Cardiac muscle cell (in vitro differentiated cells and primary cell): ENCODE data around the gene SPATA16. TPM values are rescaled to one million over a fixed set of nuclear protein-coding genes. Genes with fewer than 3 reads are reported as not detected.

Experiments used
- DNase-seq, 2 donors: peaks; one replicate each; pipeline versions ENCODE4 v3.0.0 to v3.0.0-alpha.2; 2010 to 2017; ENCODE audit warnings: low read depth in 1 of 2, low spot score in 1 of 2
- H3K27ac ChIP-seq: fragments of 200-600 bp; sonication (generic); 2 replicates; pipeline ENCODE4 v1.5.1; 2016
- H3K27me3 ChIP-seq: fragments of 200-600 bp; sonication (generic); 2 replicates; pipeline ENCODE4 v1.6.0; 2016; ENCODE audit warnings: control low read depth
- H3K36me3 ChIP-seq: fragments of 200-600 bp; sonication (generic); 2 replicates; pipeline ENCODE4 v1.5.1; 2016; ENCODE audit warnings: control low read depth
- H3K4me1 ChIP-seq: fragments of 200-600 bp; sonication (generic); 2 replicates; pipeline ENCODE4 v1.8.1; 2017; ENCODE audit warnings: low read depth, mild to moderate bottlenecking, mixed run types
- H3K4me3 ChIP-seq: fragments of 200-600 bp; sonication (generic); 2 replicates; pipeline ENCODE4 v1.5.1; 2016; ENCODE audit warnings: mild to moderate bottlenecking
- H3K9me3 ChIP-seq: fragments of 200-600 bp; sonication (generic); 2 replicates; pipeline ENCODE4 v1.5.1; 2017; ENCODE audit warnings: low read depth, mild to moderate bottlenecking, control low read depth
- CTCF ChIP-seq: IDR thresholded peaks from 2 replicates; pipeline ENCODE4 v1.5.1; 2012; ENCODE audit warnings: low read depth, mild to moderate bottlenecking, low read length
- polyA plus RNA-seq: library from polyadenylated mRNA; unstranded; fragments of >200 nt; fragmentation: Nextera tagmentation; extraction: Ambion mirVana; gene quantifications from 2 replicates; pipeline ENCODE4 v1.2.1, GENCODE V29; 2016
- total RNA-seq: library from RNA; depleted of rRNA; stranded (reverse); fragments of >200 nt; gene quantifications from 2 replicates; pipeline ENCODE4 v1.2.3, GENCODE V29; 2016

The SPATA16 gene
- total and polyA plus RNA-seq, 2 experiments from 2014 or later: not detected

GRCh38 chr3:173043757-173044156 lies 97.3 kb downstream of the SPATA16 start:
- TF ChIP-seq CTCF: no peak

GRCh38 chr3:173038484-173038871 lies 102.6 kb downstream of the SPATA16 start:
- H3K27me3 ChIP-seq: no peaks in the 10 kb centered on the region
- no peaks in the 10 kb centered on the region for H3K9me3 ChIP-seq
- DNase-seq: no peak
- TF ChIP-seq CTCF: no peak
- peaks cover 10% of the 10 kb centered on the region for H3K4me1 ChIP-seq
- H3K27ac ChIP-seq: no peak overlapping the region
- H3K4me3 ChIP-seq: no peak overlapping the region
- H3K36me3 ChIP-seq: no peaks in the 10 kb centered on the region

More at GRCh38 chr3:173043757-173044156, 97.3 kb downstream of the SPATA16 start:
- no peaks in the 10 kb centered on the region for H3K9me3 ChIP-seq
- no peaks in the 10 kb centered on the region for H3K36me3 ChIP-seq
- H3K4me3 ChIP-seq: no peak overlapping the region
- no peaks in the 10 kb centered on the region for H3K27me3 ChIP-seq
- H3K27ac ChIP-seq: no peak overlapping the region
- no peak for DNase-seq
- peaks cover 14% of the 10 kb centered on the region for H3K4me1 ChIP-seq

- Histone ChIP-seq H3K27me3 (no peaks in the 10 kb centered on the region), H3K36me3 (no peaks in the 10 kb centered on the region), H3K27ac (no peak overlapping the region), H3K9me3 (no peaks in the 10 kb centered on the region), H3K4me1 (peaks cover 10% of the 10 kb centered on the region), H3K4me3 (no peak overlapping the region)
- TF ChIP-seq CTCF: no peak
- DNase-seq: no peak
These were observed 103.1 kb downstream of the SPATA16 start for GRCh38 chr3:173037840-173038483.

- no peaks in the 10 kb centered on the region for H3K36me3 ChIP-seq
- no peaks in the 10 kb centered on the region for H3K4me1 ChIP-seq
- no peak overlapping the region for H3K27ac ChIP-seq
- H3K4me3 ChIP-seq: no peak overlapping the region
- no peaks in the 10 kb centered on the region for H3K27me3 ChIP-seq
- DNase-seq: no peak
- no peaks in the 10 kb centered on the region for H3K9me3 ChIP-seq
- TF ChIP-seq CTCF: no peak
These were observed 110.8 kb downstream of the SPATA16 start for GRCh38 chr3:173030273-173030672.

GRCh38 chr3:173028351-173028750 lies 112.7 kb downstream of the SPATA16 start:
- H3K4me1 ChIP-seq: no peaks in the 10 kb centered on the region
- H3K27me3 ChIP-seq: no peaks in the 10 kb centered on the region
- no peaks in the 10 kb centered on the region for H3K36me3 ChIP-seq
- TF ChIP-seq CTCF: no peak
- H3K27ac ChIP-seq: no peak overlapping the region
- no peaks in the 10 kb centered on the region for H3K9me3 ChIP-seq
- H3K4me3 ChIP-seq: no peak overlapping the region
- DNase-seq: no peak
